GM23338 (cell line): ENCODE results near the gene DAB2. TPM values are rescaled to one million over a fixed set of nuclear protein-coding genes. Genes with fewer than 3 reads are reported as not detected.

Source experiments
- ATAC-seq: fragments of 200-7000 bp; cut with Tn5 transposase; 3 replicates; pipeline ENCODE4 v1.9.1; 2020
- DNase-seq: peaks from one replicate; pipeline ENCODE4 v3.0.0-alpha.2; 2015; ENCODE audit warnings: low spot score
- H2AFZ ChIP-seq: fragments of 200-600 bp; sonication (generic); 2 replicates; pipeline ENCODE4 v1.8.0; 2016; ENCODE audit warnings: antibody characterized with exemption, mild to moderate bottlenecking, moderate library complexity
- H3F3A ChIP-seq: fragments of 200-600 bp; sonication (generic); replicated peaks from 2 replicates; pipeline ENCODE4 v1.8.0; 2017; ENCODE audit warnings: antibody characterized with exemption, mixed run types, low read depth
- H3K27ac ChIP-seq: fragments of 200-600 bp; sonication (generic); 2 replicates; pipeline ENCODE4 v1.6.1; 2016; ENCODE audit warnings: low read depth
- H3K27me3 ChIP-seq: fragments of 200-600 bp; sonication (generic); 2 replicates; pipeline ENCODE4 v1.8.0; 2016; ENCODE audit warnings: mild to moderate bottlenecking, mixed run types, moderate library complexity; ENCODE audit not compliant: insufficient read depth
- H3K36me3 ChIP-seq: fragments of 200-600 bp; sonication (generic); 2 replicates; pipeline ENCODE4 v1.8.0; 2016; ENCODE audit warnings: mild to moderate bottlenecking; ENCODE audit not compliant: insufficient read depth
- H3K4me1 ChIP-seq: fragments of 200-600 bp; sonication (generic); 2 replicates; pipeline ENCODE4 v1.8.0; 2016; ENCODE audit warnings: mild to moderate bottlenecking, moderate library complexity; ENCODE audit not compliant: insufficient read depth
- H3K4me2 ChIP-seq: fragments of 200-600 bp; sonication (generic); 2 replicates; pipeline ENCODE4 v1.7.1; 2017; ENCODE audit warnings: mixed run types
- H3K4me3 ChIP-seq: fragments of 200-600 bp; sonication (generic); 2 replicates; pipeline ENCODE4 v1.6.1; 2016; ENCODE audit warnings: mixed run types
- H3K79me2 ChIP-seq: fragments of 200-600 bp; sonication (generic); replicated peaks from 2 replicates; pipeline ENCODE4 v1.8.0; 2017; ENCODE audit warnings: mild to moderate bottlenecking; ENCODE audit not compliant: insufficient read depth
- H3K9me2 ChIP-seq: fragments of 200-600 bp; sonication (generic); 2 replicates; pipeline ENCODE4 v1.8.0; 2017; ENCODE audit not compliant: insufficient read depth
- H4K20me1 ChIP-seq: fragments of 200-600 bp; sonication (generic); replicated peaks from 2 replicates; pipeline ENCODE4 v1.8.0; 2017; ENCODE audit warnings: mild to moderate bottlenecking; ENCODE audit not compliant: insufficient read depth
- H3K27ac Mint-ChIP-seq: 2 replicates; pipeline ENCODE4 v1.8.0; 2020; ENCODE audit warnings: inconsistent platforms, mild to moderate bottlenecking, moderate library complexity, mixed read lengths
- H3K27me3 Mint-ChIP-seq: 3 replicates; pipeline ENCODE4 v1.8.0; 2022; ENCODE audit warnings: low read depth, mild to moderate bottlenecking, moderate library complexity, mixed read lengths, inconsistent platforms; ENCODE audit not compliant: insufficient read depth, poor library complexity
- H3K36me3 Mint-ChIP-seq: 3 replicates; pipeline ENCODE4 v1.8.0; 2021; ENCODE audit warnings: low read depth, mild to moderate bottlenecking, inconsistent platforms, moderate library complexity, mixed read lengths
- H3K4me1 Mint-ChIP-seq: 3 replicates; pipeline ENCODE4 v1.8.0; 2020; ENCODE audit warnings: mild to moderate bottlenecking, inconsistent platforms, mixed read lengths
- H3K4me3 Mint-ChIP-seq: 3 replicates; pipeline ENCODE4 v1.8.0; 2021; ENCODE audit warnings: moderate library complexity, mild to moderate bottlenecking, inconsistent platforms, mixed read lengths
- H3K9me3 Mint-ChIP-seq: 3 replicates; pipeline ENCODE4 v1.8.0; 2020; ENCODE audit warnings: moderate library complexity, mild to moderate bottlenecking, inconsistent platforms, mixed read lengths
- ETS1 ChIP-seq: IDR thresholded peaks from 2 replicates; pipeline ENCODE4 v1.6.1; 2016; ENCODE audit warnings: antibody characterized with exemption
- EZH2 ChIP-seq: fragments of 200-600 bp; sonication (generic); IDR thresholded peaks from one replicate; pipeline ENCODE4 v1.8.0; 2017; ENCODE audit warnings: antibody characterized with exemption, mild to moderate bottlenecking, low read depth; ENCODE audit not compliant: unreplicated experiment
- EZH2phosphoT487 ChIP-seq: fragments of 200-600 bp; sonication (generic); IDR thresholded peaks from one replicate; pipeline ENCODE4 v1.8.1; 2018; ENCODE audit warnings: antibody characterized with exemption; ENCODE audit not compliant: unreplicated experiment
- NANOG ChIP-seq: IDR thresholded peaks from 2 replicates; pipeline ENCODE4 v1.6.1; 2016; ENCODE audit warnings: antibody characterized with exemption, borderline replicate concordance
- POLR2AphosphoS5 ChIP-seq: IDR thresholded peaks from 2 replicates; pipeline ENCODE4 v1.6.1; 2016; ENCODE audit warnings: antibody characterized with exemption, low read depth
- STAT1 ChIP-seq: IDR thresholded peaks from one replicate; pipeline ENCODE4 v1.6.1; 2016; ENCODE audit warnings: antibody characterized with exemption; ENCODE audit not compliant: unreplicated experiment
- ZNF114 ChIP-seq: fragments of 250-450 bp; sonication (Bioruptor Pico); IDR thresholded peaks from 2 replicates; pipeline ENCODE4 v1.5.0; 2020; ENCODE audit warnings: mild to moderate bottlenecking, moderate library complexity
- ZNF331 ChIP-seq: fragments of 250-450 bp; sonication (Bioruptor Pico); IDR thresholded peaks from 2 replicates; pipeline ENCODE4 v1.5.0; 2020; ENCODE audit warnings: low read depth, mild to moderate bottlenecking, moderate library complexity
- ZNF462 ChIP-seq: fragments of 250-450 bp; sonication (Bioruptor Pico); IDR thresholded peaks from 2 replicates; pipeline ENCODE4 v1.5.0; 2020; ENCODE audit warnings: mild to moderate bottlenecking, moderate library complexity
- polyA plus RNA-seq: library from polyadenylated mRNA; unstranded; fragments of >200 nt; fragmentation: Nextera tagmentation; extraction: Ambion mirVana; gene quantifications from 2 replicates; pipeline ENCODE4 v1.2.1, GENCODE V29; 2016
- total RNA-seq: library from RNA; depleted of rRNA; stranded (reverse); fragments of >200 nt; shearing (Covaris generic); gene quantifications from 2 replicates; pipeline ENCODE4 v1.2.3, GENCODE V29; 2014

The DAB2 gene
- total and polyA plus RNA-seq, 2 experiments from 2014 or later: 6.4 to 8.4 TPM

- no peak for TF ChIP-seq ZNF462 (CRISPR knock-in tag)
- TF ChIP-seq POLR2AphosphoS5: no peak
- no peak for TF ChIP-seq STAT1
- TF ChIP-seq ZNF331 (CRISPR knock-in tag): no peak
- no peak for TF ChIP-seq EZH2phosphoT487
- TF ChIP-seq ZNF114 (CRISPR knock-in tag): no peak
- TF ChIP-seq EZH2: no peak
These were observed 25.7 kb upstream of the DAB2 start (continued) for GRCh38 chr5:39450487-39450886.

GRCh38 chr5:39449591-39449990 lies 24.8 kb upstream of the DAB2 start:
- H3K36me3 ChIP-seq: no peaks in the 10 kb centered on the region
- H4K20me1 ChIP-seq: no peaks in the 10 kb centered on the region
- no peaks in the 10 kb centered on the region for H3K27me3 ChIP-seq
- H3K27me3 Mint-ChIP-seq: no peaks in the 10 kb centered on the region
- no peak overlapping the region for H3K27ac ChIP-seq
- H3K79me2 ChIP-seq: no peaks in the 10 kb centered on the region
- H3K4me3 ChIP-seq: no peak overlapping the region
- no peak for DNase-seq
- H3K36me3 Mint-ChIP-seq: no peaks in the 10 kb centered on the region
- peaks cover 4% of the 10 kb centered on the region; the same call in 2 of the 3 replicates for H3K4me1 Mint-ChIP-seq
- H3K4me2 ChIP-seq: no peak overlapping the region
- no peaks in the 10 kb centered on the region for H3F3A ChIP-seq
- no peak for ATAC-seq
- H3K4me3 Mint-ChIP-seq: no peak overlapping the region
- no peaks in the 10 kb centered on the region for H3K9me3 Mint-ChIP-seq
- no peak overlapping the region for H2AFZ ChIP-seq
- H3K27ac Mint-ChIP-seq: no peak overlapping the region
- H3K4me1 ChIP-seq: peaks cover 4% of the 10 kb centered on the region; the same call in 1 of the 2 replicates
- H3K9me2 ChIP-seq: no peaks in the 10 kb centered on the region
- TF ChIP-seq POLR2AphosphoS5: no peak
- no peak for TF ChIP-seq EZH2phosphoT487
- no peak for TF ChIP-seq NANOG
- TF ChIP-seq ZNF462 (CRISPR knock-in tag): no peak
- TF ChIP-seq ZNF114 (CRISPR knock-in tag): no peak
- no peak for TF ChIP-seq ZNF331 (CRISPR knock-in tag)
- TF ChIP-seq STAT1: no peak
- no peak for TF ChIP-seq ETS1
